ENCODE measurements around the gene KRT85.

The KRT85 gene

GRCh38 chr12:52312086-52312485 is 55.2 kb downstream of the KRT85 start:
- no peaks in the 10 kb centered on the region for H3K36me3 ChIP-seq (ENCODE audit: control insufficient read depth in 5 of 5, insufficient read depth in 5 of 5, low read length in 5 of 5)
- H3K9ac ChIP-seq (ENCODE audit: low read length in 5 of 5) = no peak overlapping the region
- no peaks in the 10 kb centered on the region for H3K9me3 ChIP-seq (ENCODE audit: control insufficient read depth in 5 of 5, low read length in 5 of 5)
- H3K27ac ChIP-seq (ENCODE audit: low read depth, low read length) = no peak overlapping the region
- H3K4me3 ChIP-seq (ENCODE audit: low read depth in 1 of 5, low read length in 5 of 5) = no peak overlapping the region
- H3K4me1 ChIP-seq (ENCODE audit: control insufficient read depth in 5 of 5, insufficient read depth in 5 of 5, low read length in 5 of 5) = peaks cover 0 to 12% (median 11%) of the 10 kb centered on the region in 5 donors
- peaks cover 32 to 69% (median 48%) of the 10 kb centered on the region in 5 donors for H3K27me3 ChIP-seq (ENCODE audit: control insufficient read depth in 5 of 5, insufficient read depth in 4 of 5, low read length in 5 of 5)

GRCh38 chr12:52311285-52311648 is 56.0 kb downstream of the KRT85 start:
- H3K4me3 ChIP-seq (ENCODE audit: low read depth in 1 of 5, low read length in 5 of 5) = no peak overlapping the region
- H3K27ac ChIP-seq (ENCODE audit: low read depth, low read length) = no peak overlapping the region
- H3K9me3 ChIP-seq (ENCODE audit: control insufficient read depth in 5 of 5, low read length in 5 of 5) = no peaks in the 10 kb centered on the region
- no peak overlapping the region for H3K9ac ChIP-seq (ENCODE audit: low read length in 5 of 5)
- H3K27me3 ChIP-seq (ENCODE audit: control insufficient read depth in 5 of 5, insufficient read depth in 4 of 5, low read length in 5 of 5) = peaks cover 33 to 76% (median 48%) of the 10 kb centered on the region in 5 donors
- peaks cover 0 to 12% (median 11%) of the 10 kb centered on the region in 5 donors for H3K4me1 ChIP-seq (ENCODE audit: control insufficient read depth in 5 of 5, insufficient read depth in 5 of 5, low read length in 5 of 5)
- H3K36me3 ChIP-seq (ENCODE audit: control insufficient read depth in 5 of 5, insufficient read depth in 5 of 5, low read length in 5 of 5) = no peaks in the 10 kb centered on the region

- peaks cover 0 to 12% (median 11%) of the 10 kb centered on the region in 5 donors for H3K4me1 ChIP-seq (ENCODE audit: control insufficient read depth in 5 of 5, insufficient read depth in 5 of 5, low read length in 5 of 5)
- H3K27ac ChIP-seq (ENCODE audit: low read depth, low read length) = no peak overlapping the region
- no peak overlapping the region for H3K9ac ChIP-seq (ENCODE audit: low read length in 5 of 5)
- no peaks in the 10 kb centered on the region for H3K36me3 ChIP-seq (ENCODE audit: control insufficient read depth in 5 of 5, insufficient read depth in 5 of 5, low read length in 5 of 5)
- peaks cover 33 to 78% (median 48%) of the 10 kb centered on the region in 5 donors for H3K27me3 ChIP-seq (ENCODE audit: control insufficient read depth in 5 of 5, insufficient read depth in 4 of 5, low read length in 5 of 5)
- no peaks in the 10 kb centered on the region for H3K9me3 ChIP-seq (ENCODE audit: control insufficient read depth in 5 of 5, low read length in 5 of 5)
- no peak overlapping the region for H3K4me3 ChIP-seq (ENCODE audit: low read depth in 1 of 5, low read length in 5 of 5)
Measured at GRCh38 chr12:52310622-52311284, 56.5 kb downstream of the KRT85 start.

Data from subcutaneous abdominal adipose tissue (tissue), 5 donors.